ENCODE data around the gene TUFT1.
"Not testable (repeated sequence)": the region's sequence is repeated elsewhere in the genome, so short reads cannot be mapped to it uniquely, and the experiment has no call there.

Gene TUFT1

GRCh38 chr1:151584780-151585179 lies 44.7 kb downstream of the TUFT1 start:
- no peak for DNase-seq (ENCODE audit: insufficient read length)
- no peak for FAIRE-seq
- TF ChIP-seq TAF1 (IDR thresholded peaks at IDR 0.05; ENCODE audit: borderline replicate concordance, low read depth, low read length): no peak
- no peak for TF ChIP-seq POLR2AphosphoS5 (IDR thresholded peaks at IDR 0.05; ENCODE audit: low read depth, low read length)
- no peak for TF ChIP-seq POLR2A (IDR thresholded peaks at IDR 0.05; ENCODE audit: low read depth, low read length)

- TF ChIP-seq POLR2AphosphoS5 (IDR thresholded peaks at IDR 0.05; ENCODE audit: low read depth, low read length): no peak
- TF ChIP-seq POLR2A (IDR thresholded peaks at IDR 0.05; ENCODE audit: low read depth, low read length): no peak
- no peak for TF ChIP-seq TAF1 (IDR thresholded peaks at IDR 0.05; ENCODE audit: borderline replicate concordance, low read depth, low read length)
- FAIRE-seq (no peak), DNase-seq (ENCODE audit: insufficient read length) (no peak)
Measured at GRCh38 chr1:151585622-151586021, 45.5 kb downstream of the TUFT1 start.

DNA sequence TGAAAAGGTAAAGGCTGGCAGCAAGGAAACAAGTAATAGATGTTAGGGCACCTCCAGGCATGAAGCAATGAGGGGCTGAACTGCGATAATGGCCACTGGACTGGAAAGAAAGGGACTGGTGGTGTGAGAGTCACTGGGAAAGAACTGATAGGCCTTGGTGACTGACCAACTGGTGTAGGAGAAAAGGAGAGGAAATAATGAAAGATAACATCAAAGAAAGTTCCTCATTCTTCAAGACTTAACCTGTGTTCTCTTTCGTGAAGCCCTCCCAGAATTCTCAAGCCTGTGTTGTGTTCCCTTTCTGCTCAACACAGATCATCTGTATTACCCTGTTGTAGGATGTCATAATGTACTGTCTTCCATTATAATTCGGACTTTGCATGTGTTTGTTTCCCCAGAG lies 50.9 kb downstream of the TUFT1 start:
- no peak for FAIRE-seq
- DNase-seq (ENCODE audit: insufficient read length): no peak
- TF ChIP-seq POLR2AphosphoS5 (IDR thresholded peaks at IDR 0.05; ENCODE audit: low read depth, low read length) (no peak), POLR2A (IDR thresholded peaks at IDR 0.05; ENCODE audit: low read depth, low read length) (no peak), TAF1 (IDR thresholded peaks at IDR 0.05; ENCODE audit: borderline replicate concordance, low read depth, low read length) (no peak)

- DNase-seq (ENCODE audit: insufficient read length): no peak
- no peak for FAIRE-seq
Measured at GRCh38 chr1:151593730-151594129, 53.6 kb downstream of the TUFT1 start.

GRCh38 chr1:151594143-151594625 lies 54.1 kb downstream of the TUFT1 start:
- peak; percentile 69 for DNase-seq (ENCODE audit: insufficient read length)
- FAIRE-seq: peak; percentile 83
- TF ChIP-seq TAF1 (IDR thresholded peaks at IDR 0.05; ENCODE audit: borderline replicate concordance, low read depth, low read length) (no peak), POLR2AphosphoS5 (IDR thresholded peaks at IDR 0.05; ENCODE audit: low read depth, low read length) (no peak), POLR2A (IDR thresholded peaks at IDR 0.05; ENCODE audit: low read depth, low read length) (no peak)

More at GRCh38 chr1:151593730-151594129, 53.6 kb downstream of the TUFT1 start:
- no peak for TF ChIP-seq POLR2A (IDR thresholded peaks at IDR 0.05; ENCODE audit: low read depth, low read length)
- no peak for TF ChIP-seq TAF1 (IDR thresholded peaks at IDR 0.05; ENCODE audit: borderline replicate concordance, low read depth, low read length)
- TF ChIP-seq POLR2AphosphoS5 (IDR thresholded peaks at IDR 0.05; ENCODE audit: low read depth, low read length): no peak

- TF ChIP-seq POLR2AphosphoS5 (IDR thresholded peaks at IDR 0.05; ENCODE audit: low read depth, low read length) (no peak), POLR2A (IDR thresholded peaks at IDR 0.05; ENCODE audit: low read depth, low read length) (no peak), TAF1 (IDR thresholded peaks at IDR 0.05; ENCODE audit: borderline replicate concordance, low read depth, low read length) (no peak)
- DNase-seq (ENCODE audit: insufficient read length): no peak
- FAIRE-seq: no peak
Measured at GRCh38 chr1:151596166-151596953, 56.3 kb downstream of the TUFT1 start.

GRCh38 chr1:151602550-151602949 lies 62.4 kb downstream of the TUFT1 start:
- FAIRE-seq; DNase-seq (ENCODE audit: insufficient read length): not testable (repeated sequence)

GRCh38 chr1:151604291-151604690 lies 64.2 kb downstream of the TUFT1 start:
- FAIRE-seq (no peak), DNase-seq (ENCODE audit: insufficient read length) (no peak)
- TF ChIP-seq TAF1 (IDR thresholded peaks at IDR 0.05; ENCODE audit: borderline replicate concordance, low read depth, low read length): no peak
- TF ChIP-seq POLR2A (IDR thresholded peaks at IDR 0.05; ENCODE audit: low read depth, low read length): no peak
- no peak for TF ChIP-seq POLR2AphosphoS5 (IDR thresholded peaks at IDR 0.05; ENCODE audit: low read depth, low read length)

DNA sequence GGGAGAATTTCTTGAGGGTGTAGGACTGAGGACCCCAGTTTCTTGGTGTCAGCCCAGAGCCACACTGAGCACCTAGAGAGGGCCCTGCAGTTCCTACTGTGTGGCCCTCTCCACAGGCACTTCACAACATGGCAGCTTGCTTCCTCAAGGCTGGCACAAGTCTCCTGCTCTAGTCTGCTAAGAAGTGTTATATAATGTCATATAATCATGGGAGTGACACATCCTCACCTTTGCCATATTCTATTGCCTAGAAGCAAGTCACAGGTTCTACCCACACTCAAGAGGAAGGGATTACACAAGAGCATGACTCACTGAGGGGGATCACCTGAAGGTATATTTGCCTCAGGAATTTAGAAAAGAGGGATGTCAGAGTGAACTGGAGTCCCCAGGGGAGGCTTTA lies 66.3 kb downstream of the TUFT1 start:
- FAIRE-seq (no peak), DNase-seq (ENCODE audit: insufficient read length) (no peak)
- TF ChIP-seq POLR2A (IDR thresholded peaks at IDR 0.05; ENCODE audit: low read depth, low read length) (no peak), POLR2AphosphoS5 (IDR thresholded peaks at IDR 0.05; ENCODE audit: low read depth, low read length) (no peak), TAF1 (IDR thresholded peaks at IDR 0.05; ENCODE audit: borderline replicate concordance, low read depth, low read length) (no peak)

DNA sequence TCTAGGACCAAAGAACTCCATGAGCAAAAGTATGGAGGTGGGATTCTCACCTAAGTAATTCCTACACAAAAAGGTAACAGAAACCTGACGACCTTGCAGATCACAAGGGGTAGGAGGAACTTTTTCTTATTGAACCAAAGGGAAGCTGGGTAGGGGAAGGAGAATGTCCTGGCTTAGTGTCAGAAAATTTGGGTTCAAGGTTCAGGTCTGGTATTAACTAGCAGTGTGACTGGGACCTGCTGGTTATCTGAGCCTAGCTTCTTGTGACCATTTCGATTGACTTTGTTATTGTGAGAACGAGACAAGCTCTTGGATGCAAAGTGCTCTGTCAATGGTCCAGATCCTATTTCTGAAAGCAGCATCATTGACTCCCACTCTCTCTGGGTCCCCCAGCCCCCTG lies 66.7 kb downstream of the TUFT1 start:
- DNase-seq (ENCODE audit: insufficient read length) (no peak), FAIRE-seq (no peak)
- TF ChIP-seq POLR2A (IDR thresholded peaks at IDR 0.05; ENCODE audit: low read depth, low read length): no peak
- no peak for TF ChIP-seq POLR2AphosphoS5 (IDR thresholded peaks at IDR 0.05; ENCODE audit: low read depth, low read length)
- no peak for TF ChIP-seq TAF1 (IDR thresholded peaks at IDR 0.05; ENCODE audit: borderline replicate concordance, low read depth, low read length)

DNA sequence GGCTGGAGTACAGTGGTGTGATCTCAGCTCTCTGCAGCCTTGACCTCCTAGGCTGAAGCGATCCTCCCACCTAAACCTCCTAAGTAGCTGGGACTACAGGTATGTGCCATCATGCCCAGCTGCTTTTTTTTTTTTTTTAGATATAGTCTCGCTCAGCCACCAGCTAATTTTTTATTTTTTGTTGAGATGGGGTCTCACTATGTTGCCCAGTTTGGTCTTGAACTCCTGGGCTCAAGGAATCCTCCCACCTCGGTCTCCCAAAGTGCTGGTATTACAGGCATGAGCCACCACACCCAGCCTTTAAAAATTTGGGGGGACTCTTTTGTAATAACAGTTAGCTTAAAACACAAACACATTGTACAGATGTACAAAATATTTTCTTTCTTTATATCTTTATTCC lies 70.0 kb downstream of the TUFT1 start:
- FAIRE-seq: no peak

DNA sequence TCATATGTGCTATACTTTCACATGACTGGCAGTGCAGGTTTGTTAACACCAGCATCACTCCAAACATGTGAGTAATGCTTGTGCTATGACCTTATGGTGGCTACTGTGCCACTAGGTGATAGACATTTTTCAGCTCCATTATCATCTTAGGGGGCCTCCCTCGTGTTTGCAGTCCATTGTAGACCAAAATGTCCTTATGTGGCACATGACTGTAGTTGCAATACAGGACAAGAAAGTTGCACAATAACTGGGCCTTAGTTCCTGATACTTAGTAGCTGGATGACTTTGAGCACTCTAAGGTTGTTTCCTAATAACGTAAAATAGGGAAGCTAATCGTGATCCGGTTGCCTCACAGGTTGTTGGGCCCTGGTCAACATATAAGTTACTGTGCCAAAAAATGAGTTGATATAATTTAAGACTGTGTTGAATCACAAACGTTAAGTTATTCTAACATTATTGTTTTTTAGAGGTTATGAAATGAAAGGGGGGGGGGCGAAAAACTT lies 71.2 kb downstream of the TUFT1 start:
- FAIRE-seq (no peak), DNase-seq (ENCODE audit: insufficient read length) (no peak)
- TF ChIP-seq POLR2AphosphoS5 (IDR thresholded peaks at IDR 0.05; ENCODE audit: low read depth, low read length) (no peak), POLR2A (IDR thresholded peaks at IDR 0.05; ENCODE audit: low read depth, low read length) (no peak), TAF1 (IDR thresholded peaks at IDR 0.05; ENCODE audit: borderline replicate concordance, low read depth, low read length) (no peak)

More for the DNA sequence above, 70.0 kb downstream of the TUFT1 start:
- DNase-seq (ENCODE audit: insufficient read length): no peak
- TF ChIP-seq POLR2AphosphoS5 (IDR thresholded peaks at IDR 0.05; ENCODE audit: low read depth, low read length) (no peak), TAF1 (IDR thresholded peaks at IDR 0.05; ENCODE audit: borderline replicate concordance, low read depth, low read length) (no peak), POLR2A (IDR thresholded peaks at IDR 0.05; ENCODE audit: low read depth, low read length) (no peak)

Data from GM12892 (cell line).